HAP-1 (cell line): ENCODE measurements around the gene SLC22A12.
"Not testable (repeated sequence)": the region's sequence is repeated elsewhere in the genome, so short reads cannot be mapped to it uniquely, and the experiment has no call there.

ENCODE experiments used
- DNase-seq, 2 experiments: peaks; one replicate each; pipeline ENCODE4 v3.0.0-alpha.2; 2016 to 2020; ENCODE audit warnings: low spot score in 2 of 2
- H3K27me3 ChIP-seq: fragments of 250-450 bp; sonication (Bioruptor Pico); 2 replicates; pipeline ENCODE4 v1.5.1; 2020; ENCODE audit warnings: low read depth, mild to moderate bottlenecking, moderate library complexity
- H3K36me3 ChIP-seq: fragments of 250-450 bp; sonication (Bioruptor Pico); replicated peaks from 2 replicates; pipeline ENCODE4 v1.5.1; 2020; ENCODE audit warnings: mild to moderate bottlenecking
- H3K4me1 ChIP-seq: fragments of 250-450 bp; sonication (Bioruptor Pico); 2 replicates; pipeline ENCODE4 v1.5.1; 2020; ENCODE audit warnings: mild to moderate bottlenecking
- H3K4me3 ChIP-seq: fragments of 250-450 bp; sonication (Bioruptor Pico); 2 replicates; pipeline ENCODE4 v1.5.1; 2020; ENCODE audit warnings: mild to moderate bottlenecking, moderate library complexity
- H3K9me3 ChIP-seq: fragments of 250-450 bp; sonication (Bioruptor Pico); 2 replicates; pipeline ENCODE4 v1.5.1; 2020; ENCODE audit warnings: mild to moderate bottlenecking, moderate library complexity
- in situ Hi-C: fragments of 300-500 bp; cut with MboI; formaldehyde crosslinking; loops from 3 replicates; pipeline ENCODE4 v1.14.3; 2020; ENCODE audit warnings: low sequenced_read_pairs, inconsistent platforms, mixed read lengths

The SLC22A12 gene

DNA sequence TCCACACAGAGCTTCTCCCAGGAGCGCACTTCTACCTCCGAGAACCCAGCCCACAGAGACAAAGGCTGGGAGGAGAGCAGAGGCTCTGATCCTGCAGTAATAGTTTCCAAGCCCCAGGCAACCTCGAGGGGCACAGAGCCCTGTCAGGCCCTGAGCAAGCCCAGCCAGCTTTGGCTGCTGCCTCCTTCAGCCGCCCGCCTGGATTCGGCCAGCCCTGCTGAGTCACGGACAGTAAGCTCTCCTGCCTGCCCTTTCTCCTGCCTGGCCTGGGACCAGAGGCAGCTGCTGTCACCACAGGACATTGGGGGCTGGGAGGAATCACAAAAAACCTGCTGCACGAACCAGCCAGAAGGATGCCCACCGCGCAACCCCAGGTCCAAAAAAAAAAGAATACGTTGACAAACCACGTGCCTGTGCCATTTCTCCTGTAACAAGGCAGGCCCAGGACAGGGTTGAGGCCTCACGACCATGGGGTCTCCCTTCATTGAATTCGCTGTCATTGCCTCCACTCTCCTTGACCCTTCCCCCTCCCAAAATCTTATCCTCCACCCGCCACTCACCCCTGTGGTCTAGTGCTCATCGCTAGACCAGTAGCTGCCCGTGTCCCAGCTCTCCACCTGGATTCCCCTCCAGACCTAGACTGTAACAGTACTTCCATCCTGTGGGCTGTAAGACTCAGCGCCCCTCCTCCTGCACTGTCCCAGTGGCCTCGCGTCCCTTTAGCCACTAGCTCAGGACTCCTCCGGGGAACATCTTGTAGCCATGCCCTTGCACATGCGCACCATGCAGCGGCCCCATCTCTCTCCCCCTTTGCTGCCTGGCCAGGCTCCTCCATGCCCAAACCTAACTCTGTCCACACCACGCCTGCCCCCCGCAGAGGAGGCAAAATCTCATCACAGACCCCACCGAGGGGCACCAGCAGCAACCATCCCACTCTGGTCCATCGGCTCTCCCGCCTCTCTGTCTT, 7.4 kb upstream of the SLC22A12 start:
- no peak for DNase-seq
- Histone ChIP-seq H3K4me1 (no peaks in the 10 kb centered on the region), H3K4me3 (no peak overlapping the region), H3K27me3 (0 out of 2 replicates have a peak, but pooled peaks cover 3% of the 10 kb centered on the region), H3K36me3 (no peaks in the 10 kb centered on the region), H3K9me3 (no peaks in the 10 kb centered on the region)
- in situ Hi-C loops: no loop called here

DNA sequence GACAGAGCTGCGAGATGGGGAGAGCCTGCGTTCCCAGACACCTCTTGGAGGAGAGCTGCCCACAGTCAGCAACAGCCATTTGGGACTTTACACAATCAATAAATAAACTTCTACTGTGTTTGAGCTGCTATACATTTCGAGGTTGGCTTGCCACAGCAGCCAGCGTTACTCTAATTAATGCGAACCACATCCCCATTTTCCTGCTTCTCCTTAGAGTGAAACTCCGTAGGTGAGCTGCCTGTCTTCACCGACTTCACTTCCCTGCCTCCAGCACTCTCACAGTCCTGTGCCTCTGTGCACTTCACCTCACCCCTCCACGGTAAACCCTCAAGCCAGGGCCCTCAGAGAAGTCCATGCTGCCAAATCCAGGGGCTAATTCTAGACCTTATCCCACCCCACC, 5.9 kb upstream of the SLC22A12 start:
- Histone ChIP-seq H3K36me3 (no peaks in the 10 kb centered on the region), H3K27me3 (0 out of 2 replicates have a peak, but pooled peaks cover 5% of the 10 kb centered on the region), H3K4me3 (no peak overlapping the region), H3K4me1 (no peaks in the 10 kb centered on the region), H3K9me3 (no peaks in the 10 kb centered on the region; the same call in 1 of the 2 replicates)
- DNase-seq: no peak
- in situ Hi-C loops: no loop called here

DNA sequence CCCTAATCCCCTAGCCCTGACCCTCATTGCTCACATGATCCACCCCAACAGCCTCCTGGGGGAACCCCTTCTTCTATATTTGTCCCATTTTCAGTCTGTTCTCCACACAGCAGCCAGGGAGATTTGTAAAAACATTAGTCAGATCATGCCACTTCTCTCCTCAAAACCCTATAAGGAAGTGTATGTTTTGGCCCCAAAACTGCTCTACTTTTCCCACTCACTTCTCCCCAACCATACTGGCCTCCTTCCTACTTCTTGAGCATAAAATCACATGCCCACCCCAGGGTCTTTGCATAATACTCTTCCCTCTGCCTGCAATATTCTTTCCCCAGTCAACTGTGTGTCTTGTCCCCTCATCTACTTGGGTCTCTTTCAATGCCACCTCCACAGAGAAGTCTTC, 4.7 kb upstream of the SLC22A12 start:
- no peak overlapping the region for H3K4me3 ChIP-seq
- no peak for DNase-seq
- in situ Hi-C loops: no loop called here

DNA sequence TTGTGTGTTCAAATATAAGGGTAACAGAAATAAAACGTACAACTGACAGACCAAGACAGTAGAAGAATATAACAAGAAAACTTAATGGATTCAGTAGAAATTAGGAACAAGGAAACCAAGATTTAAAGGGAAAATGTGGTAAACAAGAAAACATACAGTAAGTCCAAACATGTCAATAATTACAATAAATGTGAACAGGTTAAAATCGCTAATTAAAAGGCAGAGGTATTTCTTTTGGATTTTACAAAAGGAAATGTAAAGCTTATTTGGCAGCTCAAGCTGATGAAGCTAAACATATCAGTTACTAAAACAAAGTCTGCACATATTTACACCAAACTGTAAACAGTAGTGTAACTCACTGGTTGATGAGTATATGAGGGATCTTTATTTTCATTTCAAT, 2.3 kb upstream of the SLC22A12 start:
- no peaks in the 10 kb centered on the region for H3K4me1 ChIP-seq
- 0 out of 2 replicates have a peak, but pooled peaks cover 5% of the 10 kb centered on the region for H3K27me3 ChIP-seq
- H3K4me3 ChIP-seq: no peak overlapping the region
- no peaks in the 10 kb centered on the region; the same call in 1 of the 2 replicates for H3K9me3 ChIP-seq
- in situ Hi-C loops: no loop called here
- DNase-seq: no peak
- H3K36me3 ChIP-seq: no peaks in the 10 kb centered on the region

More for the DNA sequence above, 4.7 kb upstream of the SLC22A12 start:
- no peaks in the 10 kb centered on the region for H3K4me1 ChIP-seq
- H3K9me3 ChIP-seq: no peaks in the 10 kb centered on the region; the same call in 1 of the 2 replicates
- H3K36me3 ChIP-seq: no peaks in the 10 kb centered on the region
- 0 out of 2 replicates have a peak, but pooled peaks cover 5% of the 10 kb centered on the region for H3K27me3 ChIP-seq

DNA sequence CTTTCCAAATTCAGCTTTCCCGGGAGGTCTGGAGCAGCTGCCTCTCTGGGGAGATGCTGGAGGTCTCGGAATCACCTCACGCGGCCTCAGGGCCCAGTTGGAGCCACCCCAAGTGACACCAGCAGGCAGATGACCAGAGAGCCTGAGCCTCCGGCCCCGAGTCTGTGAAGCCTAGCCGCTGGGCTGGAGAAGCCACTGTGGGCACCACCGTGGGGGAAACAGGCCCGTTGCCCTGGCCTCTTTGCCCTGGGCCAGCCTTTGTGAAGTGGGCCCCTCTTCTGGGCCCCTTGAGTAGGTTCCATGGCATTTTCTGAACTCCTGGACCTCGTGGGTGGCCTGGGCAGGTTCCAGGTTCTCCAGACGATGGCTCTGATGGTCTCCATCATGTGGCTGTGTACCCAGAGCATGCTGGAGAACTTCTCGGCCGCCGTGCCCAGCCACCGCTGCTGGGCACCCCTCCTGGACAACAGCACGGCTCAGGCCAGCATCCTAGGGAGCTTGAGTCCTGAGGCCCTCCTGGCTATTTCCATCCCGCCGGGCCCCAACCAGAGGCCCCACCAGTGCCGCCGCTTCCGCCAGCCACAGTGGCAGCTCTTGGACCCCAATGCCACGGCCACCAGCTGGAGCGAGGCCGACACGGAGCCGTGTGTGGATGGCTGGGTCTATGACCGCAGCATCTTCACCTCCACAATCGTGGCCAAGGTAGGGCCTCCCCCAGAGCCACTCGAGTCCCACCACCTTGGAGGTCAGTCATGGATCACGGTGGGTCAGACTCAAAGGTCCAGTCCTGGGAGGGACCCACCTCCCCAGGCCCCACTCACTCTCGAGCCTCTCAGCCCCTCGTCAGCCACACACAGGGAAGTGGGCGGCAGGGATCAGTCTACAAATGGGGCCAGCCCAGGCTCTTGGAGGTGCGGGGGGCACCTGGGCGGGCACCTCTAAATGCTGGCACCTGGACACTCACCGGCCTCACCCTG, 525 bp downstream of the SLC22A12 start:
- Histone ChIP-seq H3K9me3 (no peaks in the 10 kb centered on the region; the same call in 1 of the 2 replicates), H3K36me3 (no peaks in the 10 kb centered on the region), H3K27me3 (0 out of 2 replicates have a peak, but pooled peaks cover 2% of the 10 kb centered on the region), H3K4me3 (no peak overlapping the region), H3K4me1 (no peaks in the 10 kb centered on the region)
- in situ Hi-C loops: no loop called here
- no peak for DNase-seq

DNA sequence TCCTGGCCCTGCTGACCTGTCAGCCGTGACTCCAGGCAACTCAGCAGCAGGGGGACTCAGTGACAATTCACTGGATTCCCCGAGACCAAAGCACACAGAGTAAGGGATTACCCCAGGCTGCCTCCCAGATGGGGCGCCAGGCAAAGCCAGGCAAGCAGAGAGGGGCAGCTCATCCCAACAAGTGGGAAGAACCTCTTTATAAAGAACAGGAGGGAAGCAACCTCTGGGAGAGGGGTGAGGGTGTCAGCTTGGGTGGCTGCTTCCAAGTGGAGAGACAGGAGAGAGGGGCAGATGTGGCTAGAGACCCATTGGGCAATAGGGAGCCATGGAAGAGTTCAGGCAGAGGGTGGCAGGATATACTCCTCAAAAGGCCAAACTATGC, 1.2 kb downstream of the SLC22A12 start:
- in situ Hi-C loops: no loop called here
- H3K4me1 ChIP-seq: no peaks in the 10 kb centered on the region
- H3K27me3 ChIP-seq: 0 out of 2 replicates have a peak, but pooled peaks cover 2% of the 10 kb centered on the region

DNA sequence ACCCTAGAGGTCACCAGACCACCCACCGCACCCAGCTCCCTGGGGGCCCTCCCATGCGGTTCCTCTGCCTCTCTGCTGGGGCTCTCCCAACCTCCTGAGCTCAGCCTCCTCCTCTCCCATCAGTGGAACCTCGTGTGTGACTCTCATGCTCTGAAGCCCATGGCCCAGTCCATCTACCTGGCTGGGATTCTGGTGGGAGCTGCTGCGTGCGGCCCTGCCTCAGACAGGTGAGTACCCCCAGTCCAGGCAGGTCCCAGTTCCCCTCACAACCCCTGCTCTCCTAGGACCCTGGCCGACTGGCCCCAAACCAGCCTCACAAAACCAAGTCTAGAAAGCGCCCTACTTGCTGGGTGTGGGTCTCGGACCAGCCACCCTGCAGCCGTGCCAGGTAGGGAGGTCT, 1.6 kb downstream of the SLC22A12 start:
- Histone ChIP-seq H3K9me3 (no peaks in the 10 kb centered on the region; the same call in 1 of the 2 replicates), H3K4me3 (no peak overlapping the region), H3K27me3 (0 out of 2 replicates have a peak, but pooled peaks cover 2% of the 10 kb centered on the region), H3K36me3 (no peaks in the 10 kb centered on the region), H3K4me1 (no peaks in the 10 kb centered on the region)
- DNase-seq: no peak
- in situ Hi-C loops: no loop called here

More for the DNA sequence above, 1.2 kb downstream of the SLC22A12 start:
- no peak overlapping the region for H3K4me3 ChIP-seq
- no peak for DNase-seq
- no peaks in the 10 kb centered on the region for H3K36me3 ChIP-seq
- H3K9me3 ChIP-seq: no peaks in the 10 kb centered on the region; the same call in 1 of the 2 replicates

DNA sequence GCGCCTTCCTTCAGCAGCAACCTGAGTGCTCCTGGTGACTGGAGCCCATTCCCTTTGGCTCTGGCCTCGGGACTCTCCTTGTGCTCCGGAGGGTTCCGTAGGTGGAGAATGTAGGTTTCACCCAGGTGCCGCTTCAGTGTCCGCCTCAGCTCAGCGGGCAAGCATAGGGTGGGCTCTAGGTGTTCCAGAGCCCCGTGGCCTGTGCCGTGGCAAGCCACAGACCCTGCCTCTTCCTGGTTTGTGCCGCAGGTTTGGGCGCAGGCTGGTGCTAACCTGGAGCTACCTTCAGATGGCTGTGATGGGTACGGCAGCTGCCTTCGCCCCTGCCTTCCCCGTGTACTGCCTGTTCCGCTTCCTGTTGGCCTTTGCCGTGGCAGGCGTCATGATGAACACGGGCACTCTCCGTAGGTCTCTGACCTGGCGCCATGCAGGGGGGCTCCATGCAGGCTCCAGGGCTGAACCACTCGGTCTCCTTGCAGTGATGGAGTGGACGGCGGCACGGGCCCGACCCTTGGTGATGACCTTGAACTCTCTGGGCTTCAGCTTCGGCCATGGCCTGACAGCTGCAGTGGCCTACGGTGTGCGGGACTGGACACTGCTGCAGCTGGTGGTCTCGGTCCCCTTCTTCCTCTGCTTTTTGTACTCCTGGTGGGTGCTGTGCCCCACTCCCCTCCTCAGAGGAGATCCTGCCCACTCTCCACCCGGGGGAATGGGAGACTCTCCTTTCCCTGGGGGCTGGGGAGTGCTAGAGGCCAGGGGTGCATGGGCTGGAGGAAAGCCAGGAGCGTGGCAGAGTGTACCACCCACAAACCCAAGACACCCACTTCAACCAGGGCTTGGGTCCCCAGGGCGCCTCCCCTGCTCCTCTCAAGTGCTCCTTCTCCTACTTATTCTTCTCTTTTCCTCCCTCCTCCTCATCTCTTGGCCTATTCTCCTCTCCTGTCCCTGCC, 2.4 kb downstream of the SLC22A12 start:
- Histone ChIP-seq H3K9me3 (no peaks in the 10 kb centered on the region; the same call in 1 of the 2 replicates), H3K4me3 (no peak overlapping the region), H3K4me1 (no peaks in the 10 kb centered on the region), H3K27me3 (0 out of 2 replicates have a peak, but pooled peaks cover 2% of the 10 kb centered on the region), H3K36me3 (no peaks in the 10 kb centered on the region)
- in situ Hi-C loops: no loop called here
- no peak for DNase-seq

DNA sequence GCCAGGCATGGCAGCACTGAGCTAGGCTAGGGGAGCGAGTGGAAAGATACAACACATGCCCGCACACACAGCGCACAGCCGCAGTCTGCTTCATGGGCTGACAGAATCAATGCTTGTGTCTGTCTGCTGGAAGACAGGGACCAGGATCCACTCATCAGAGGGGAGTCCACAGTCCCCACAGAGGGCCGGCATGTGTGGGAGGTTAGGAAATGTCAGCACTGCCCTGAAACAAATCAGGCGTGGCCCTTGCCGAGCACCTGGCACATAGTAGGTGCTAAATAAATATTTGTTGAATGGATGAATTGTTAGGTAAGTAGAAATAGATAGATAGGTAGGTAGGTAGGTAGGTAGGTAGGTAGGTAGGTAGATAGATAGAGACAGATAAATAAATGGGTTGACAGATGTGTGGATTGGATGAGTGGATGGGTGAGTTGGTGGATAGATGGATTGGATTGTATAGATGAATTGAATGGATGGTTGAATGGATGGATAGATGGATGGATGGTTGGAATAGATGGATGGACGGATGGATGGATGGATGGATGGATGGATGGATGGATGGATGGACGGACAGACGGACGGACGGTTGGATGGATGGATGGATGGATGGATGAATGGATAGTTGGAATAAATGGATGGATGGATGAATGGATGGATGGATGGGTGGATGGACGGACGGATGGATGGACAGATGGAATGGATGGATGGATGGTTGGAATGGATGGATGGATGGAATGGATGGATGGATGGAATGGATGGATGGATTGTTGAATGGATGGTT, 3.3 kb downstream of the SLC22A12 start:
- no peak for DNase-seq
- Histone ChIP-seq H3K4me3 (no peak overlapping the region), H3K4me1 (no peaks in the 10 kb centered on the region), H3K9me3 (no peaks in the 10 kb centered on the region; the same call in 1 of the 2 replicates), H3K36me3 (no peaks in the 10 kb centered on the region), H3K27me3 (no peaks in the 10 kb centered on the region)
- in situ Hi-C loops: no loop called here

DNA sequence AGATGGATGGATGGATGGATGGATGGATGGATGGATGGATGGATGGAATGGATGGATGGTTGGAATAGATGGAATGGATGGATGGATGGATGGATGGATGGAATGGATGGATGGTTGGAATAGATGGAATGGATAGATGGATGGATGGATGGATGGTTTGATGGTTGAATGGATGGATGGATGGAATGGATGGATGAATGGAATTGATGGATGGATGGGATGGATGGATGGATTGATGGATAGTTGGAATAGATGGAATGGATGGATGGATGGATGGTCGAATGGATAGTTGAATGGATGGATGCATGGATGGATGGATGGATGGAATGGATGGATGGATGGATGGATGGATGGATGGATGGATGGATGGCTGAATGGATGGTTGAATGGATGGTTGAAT, 4.9 kb downstream of the SLC22A12 start:
- H3K9me3 ChIP-seq, H3K4me3 ChIP-seq, in situ Hi-C loops, H3K27me3 ChIP-seq, H3K4me1 ChIP-seq, DNase-seq, H3K36me3 ChIP-seq: not testable (repeated sequence)

DNA sequence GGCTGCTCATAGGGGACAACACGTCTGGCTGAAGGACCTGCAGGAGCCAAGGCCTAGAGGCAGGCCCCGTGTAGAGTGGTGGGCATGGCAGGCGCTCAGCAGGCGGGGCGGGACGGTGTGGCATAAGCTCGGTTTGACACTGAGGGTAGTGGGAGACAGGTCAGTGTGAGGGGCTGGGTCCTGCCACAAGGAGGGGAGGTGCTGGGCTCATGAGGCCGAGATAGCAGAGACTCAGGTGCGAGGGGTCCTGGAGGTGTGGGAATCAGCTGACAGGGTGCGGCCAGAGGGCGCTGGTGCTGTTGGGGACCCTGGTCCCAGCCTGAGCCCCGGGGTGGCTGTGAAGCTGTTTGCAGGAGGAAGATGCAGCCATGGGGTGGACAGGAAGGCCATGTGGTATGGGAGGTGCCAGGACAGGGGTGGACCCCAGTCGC, 6.7 kb downstream of the SLC22A12 start:
- H3K9me3 ChIP-seq: no peaks in the 10 kb centered on the region
- H3K4me1 ChIP-seq: no peaks in the 10 kb centered on the region
- no peak for DNase-seq
- in situ Hi-C loops: no loop called here
- H3K4me3 ChIP-seq: no peak overlapping the region
- H3K36me3 ChIP-seq: no peaks in the 10 kb centered on the region
- no peaks in the 10 kb centered on the region for H3K27me3 ChIP-seq
